K562 (cell line): Measurements from ENCODE around the gene MPPED1. TPM values are rescaled to one million over a fixed set of nuclear protein-coding genes. Genes with fewer than 3 reads are reported as not detected.

ENCODE experiments used
- BACH1 ChIP-seq: fragments of 200-800 bp; sonication (Bioruptor generic); IDR thresholded peaks from 2 replicates; pipeline ENCODE4 v1.6.1; 2016; ENCODE audit warnings: missing genetic modification characterization, missing compliant biosample characterization
- GABPB1 ChIP-seq: sonication (generic); formaldehyde crosslinking; IDR thresholded peaks from 2 replicates; pipeline ENCODE4 v1.8.0; 2022; ENCODE audit warnings: mild to moderate bottlenecking, missing genetic modification reagents
- ZFP36 ChIP-seq: fragments of 150-350 bp; IDR thresholded peaks from 2 replicates; pipeline ENCODE4 v1.6.1; 2018; ENCODE audit warnings: low read length, low read depth; ENCODE audit not compliant: partially characterized antibody
- ZNF143 ChIP-seq: sonication (generic); formaldehyde crosslinking; IDR thresholded peaks from 2 replicates; pipeline ENCODE4 v1.9.0; 2022; ENCODE audit warnings: mild to moderate bottlenecking, missing genetic modification reagents
- polyA plus RNA-seq, 8 experiments: library from polyadenylated mRNA; depleted of rRNA in 4 of 8; stranded (reverse) in 5 of 8; unstranded in 3 of 8; fragments of >200 nt; fragmentation: Nextera tagmentation in 2 of 8; fragmentation: Illumina TruSeq in 1 of 8; extraction: Ambion mirVana in 2 of 8; extraction: Trizol in 1 of 8; gene quantifications; 2 replicates each; pipeline versions ENCODE4 v1.2.1 to v1.2.3, GENCODE V29; 2011 to 2014; ENCODE audit warnings: inconsistent platforms in 1 of 8, missing spikeins in 1 of 8
- total RNA-seq, 7 experiments: library from RNA; depleted of rRNA in 6 of 7; stranded (reverse); fragments of >200 nt in 6 of 7; fragmentation: Illumina TruSeq in 2 of 7; extraction: Trizol in 2 of 7; gene quantifications; 2 replicates each; pipeline versions ENCODE4 v1.2.1 to v1.2.3, GENCODE V29; 2011 to 2021; ENCODE audit warnings: low replicate concordance in 1 of 7
- TF ChIP-seq, protein P1 (sequence below): sonication (generic); formaldehyde crosslinking; IDR thresholded peaks from 2 replicates; pipeline ENCODE4 v1.8.1; 2023; ENCODE audit warnings: mild to moderate bottlenecking, missing genetic modification reagents
- TF ChIP-seq, protein P2 (sequence below), 2 experiments: fragments of 200-800 bp in 1 of 2; sonication (Bioruptor generic) in 1 of 2; sonication (generic) in 1 of 2; formaldehyde crosslinking in 1 of 2; IDR thresholded peaks in 1 of 2; conservative IDR thresholded peaks in 1 of 2; 2 replicates each; pipeline versions ENCODE4 v1.5.0 to v1.6.1; 2016 to 2020; ENCODE audit warnings: missing compliant biosample characterization in 1 of 2, missing genetic modification characterization in 1 of 2, missing genetic modification reagents in 1 of 2

MPPED1 gene
- total and polyA plus RNA-seq, 9 of the 15 experiments (the other 6 are each of a cell fraction or from before 2014, with no cell fraction given), result not detected

DNA sequence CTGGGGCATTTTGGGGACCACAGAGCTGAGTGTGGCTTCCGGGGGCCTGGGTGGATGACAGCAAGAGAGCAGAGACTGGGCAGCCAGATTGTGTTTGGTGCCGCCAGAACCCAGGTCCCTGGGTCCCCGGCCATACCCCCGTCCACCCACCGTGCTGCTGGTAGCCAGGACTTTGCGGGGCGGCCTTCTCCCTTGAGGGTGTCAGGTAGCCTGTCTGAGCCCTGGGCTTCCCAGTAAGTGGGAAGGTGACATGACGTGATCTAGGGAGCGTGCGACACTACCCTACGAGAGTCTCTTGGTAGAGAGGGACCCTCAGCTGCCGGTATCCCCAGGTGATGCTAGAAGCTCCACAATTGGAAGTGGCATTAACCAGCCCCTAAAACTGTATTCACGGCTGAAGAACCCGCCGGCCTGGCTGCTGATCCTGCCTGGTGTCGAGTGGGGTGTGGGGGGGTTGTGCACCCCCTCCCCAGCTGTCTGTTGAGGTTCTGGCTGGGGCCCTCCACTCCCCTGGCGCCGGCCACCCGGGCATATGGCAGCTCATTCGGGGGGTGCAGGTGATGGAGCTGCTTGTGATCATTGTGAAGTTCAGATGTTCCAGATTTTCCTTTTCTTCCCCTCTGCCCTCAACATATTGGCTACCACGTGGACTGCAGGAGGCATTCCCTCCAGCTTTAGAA is 66.9 kb downstream of the MPPED1 start (continued):
- TF ChIP-seq, protein P1, sequence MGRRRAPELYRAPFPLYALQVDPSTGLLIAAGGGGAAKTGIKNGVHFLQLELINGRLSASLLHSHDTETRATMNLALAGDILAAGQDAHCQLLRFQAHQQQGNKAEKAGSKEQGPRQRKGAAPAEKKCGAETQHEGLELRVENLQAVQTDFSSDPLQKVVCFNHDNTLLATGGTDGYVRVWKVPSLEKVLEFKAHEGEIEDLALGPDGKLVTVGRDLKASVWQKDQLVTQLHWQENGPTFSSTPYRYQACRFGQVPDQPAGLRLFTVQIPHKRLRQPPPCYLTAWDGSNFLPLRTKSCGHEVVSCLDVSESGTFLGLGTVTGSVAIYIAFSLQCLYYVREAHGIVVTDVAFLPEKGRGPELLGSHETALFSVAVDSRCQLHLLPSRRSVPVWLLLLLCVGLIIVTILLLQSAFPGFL (CRISPR knock-in tag), result no peak
- TF ChIP-seq GABPB1 (CRISPR knock-in tag), result no peak
- TF ChIP-seq, protein P2, sequence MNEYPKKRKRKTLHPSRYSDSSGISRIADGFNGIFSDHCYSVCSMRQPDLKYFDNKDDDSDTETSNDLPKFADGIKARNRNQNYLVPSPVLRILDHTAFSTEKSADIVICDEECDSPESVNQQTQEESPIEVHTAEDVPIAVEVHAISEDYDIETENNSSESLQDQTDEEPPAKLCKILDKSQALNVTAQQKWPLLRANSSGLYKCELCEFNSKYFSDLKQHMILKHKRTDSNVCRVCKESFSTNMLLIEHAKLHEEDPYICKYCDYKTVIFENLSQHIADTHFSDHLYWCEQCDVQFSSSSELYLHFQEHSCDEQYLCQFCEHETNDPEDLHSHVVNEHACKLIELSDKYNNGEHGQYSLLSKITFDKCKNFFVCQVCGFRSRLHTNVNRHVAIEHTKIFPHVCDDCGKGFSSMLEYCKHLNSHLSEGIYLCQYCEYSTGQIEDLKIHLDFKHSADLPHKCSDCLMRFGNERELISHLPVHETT (CRISPR knock-in tag; conservative IDR thresholded peaks at IDR 0.05 in 1 of 2, IDR thresholded peaks at IDR 0.05 in 1 of 2), result no peak
- TF ChIP-seq BACH1 (tag), result no peak
- no peak for TF ChIP-seq ZNF143
- TF ChIP-seq ZFP36, result no peak
